ENCODE data around the gene FAM219A.

DNA sequence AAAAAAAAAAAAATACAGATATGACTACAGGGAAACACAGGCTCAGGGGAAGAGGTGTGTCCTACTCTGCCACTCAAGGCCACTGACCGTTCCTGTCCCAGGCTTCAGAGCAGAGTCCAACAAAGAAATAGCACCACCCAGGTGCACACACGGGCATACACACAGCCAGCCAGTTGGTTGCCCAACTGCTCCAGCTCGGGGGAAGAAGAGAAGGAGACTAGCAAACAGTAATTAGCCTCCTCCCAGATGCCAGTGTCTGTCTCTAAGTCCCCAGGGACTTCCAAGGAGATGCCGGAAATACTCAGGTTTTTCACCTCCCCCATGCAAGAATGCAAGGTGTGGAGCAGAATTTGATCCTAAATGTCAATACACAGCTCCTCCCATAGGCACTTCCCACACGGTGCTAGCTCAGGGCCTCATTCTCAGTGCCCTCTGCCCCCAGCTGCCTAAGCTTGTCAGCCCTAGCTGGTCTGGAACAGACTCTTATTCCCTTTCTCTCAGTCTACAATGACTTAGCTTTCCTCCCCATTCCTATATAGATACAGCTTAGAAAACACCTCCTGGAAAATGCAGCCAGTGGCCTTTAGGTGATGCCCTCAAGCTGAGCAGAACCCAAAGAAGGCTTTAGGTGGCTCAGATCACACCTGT lies 83.3 kb downstream of the FAM219A start:
- peak in 1 of 6 experiments; percentile 6 for TF ChIP-seq CTCF (IDR thresholded peaks at IDR 0.05)
- TF ChIP-seq POLR2A (IDR thresholded peaks at IDR 0.05), result no peak

All from esophagus squamous epithelium (tissue), 4 donors.